Measurements from ENCODE around the gene GAS2L1. TPM values are rescaled to one million over a fixed set of nuclear protein-coding genes. Genes with fewer than 3 reads are reported as not detected.
A peak's percentile ranks its signal among the peaks of the same experiment; 100 is the strongest.

Gene GAS2L1
- total RNA-seq, 3 donors from 2014 or later = 12.2 to 19.3 (median 15.7) TPM

DNA sequence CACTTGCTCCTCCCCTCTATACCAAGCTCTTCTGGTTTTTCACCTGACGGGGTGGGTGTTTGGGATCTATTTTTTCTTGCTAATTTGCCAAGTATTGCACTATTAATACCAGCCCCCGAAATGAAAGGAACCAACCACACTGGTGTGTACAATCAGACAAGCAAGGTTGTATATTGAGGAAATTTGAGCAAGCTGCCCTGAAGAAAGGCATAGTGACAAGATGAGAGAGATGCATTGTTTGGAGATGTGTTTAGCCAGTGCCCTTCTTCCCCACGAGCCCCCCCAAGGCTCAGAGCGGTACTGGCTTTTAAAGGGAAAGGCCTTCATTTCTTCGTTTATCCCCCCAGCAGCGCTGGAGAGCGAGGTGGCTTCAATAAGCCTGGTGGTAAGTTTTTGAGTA is 15.2 kb upstream of the GAS2L1 start:
- TF ChIP-seq POLR2AphosphoS5 (IDR thresholded peaks at IDR 0.05) (no peak), POLR2A (IDR thresholded peaks at IDR 0.05) (no peak)
- TF ChIP-seq, protein P1, sequence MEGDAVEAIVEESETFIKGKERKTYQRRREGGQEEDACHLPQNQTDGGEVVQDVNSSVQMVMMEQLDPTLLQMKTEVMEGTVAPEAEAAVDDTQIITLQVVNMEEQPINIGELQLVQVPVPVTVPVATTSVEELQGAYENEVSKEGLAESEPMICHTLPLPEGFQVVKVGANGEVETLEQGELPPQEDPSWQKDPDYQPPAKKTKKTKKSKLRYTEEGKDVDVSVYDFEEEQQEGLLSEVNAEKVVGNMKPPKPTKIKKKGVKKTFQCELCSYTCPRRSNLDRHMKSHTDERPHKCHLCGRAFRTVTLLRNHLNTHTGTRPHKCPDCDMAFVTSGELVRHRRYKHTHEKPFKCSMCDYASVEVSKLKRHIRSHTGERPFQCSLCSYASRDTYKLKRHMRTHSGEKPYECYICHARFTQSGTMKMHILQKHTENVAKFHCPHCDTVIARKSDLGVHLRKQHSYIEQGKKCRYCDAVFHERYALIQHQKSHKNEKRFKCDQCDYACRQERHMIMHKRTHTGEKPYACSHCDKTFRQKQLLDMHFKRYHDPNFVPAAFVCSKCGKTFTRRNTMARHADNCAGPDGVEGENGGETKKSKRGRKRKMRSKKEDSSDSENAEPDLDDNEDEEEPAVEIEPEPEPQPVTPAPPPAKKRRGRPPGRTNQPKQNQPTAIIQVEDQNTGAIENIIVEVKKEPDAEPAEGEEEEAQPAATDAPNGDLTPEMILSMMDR (IDR thresholded peaks at IDR 0.05) = no peak
- no peak for DNase-seq (ENCODE audit: low spot score in 2 of 2)
- Histone ChIP-seq H3K9me3 (no peaks in the 10 kb centered on the region), H3K36me3 (peaks cover 2% of the 10 kb centered on the region), H3K4me3 (no peak overlapping the region), H3K27ac (no peak overlapping the region), H3K4me1 (no peaks in the 10 kb centered on the region), H3K27me3 (no peaks in the 10 kb centered on the region)
- intact Hi-C loops (cut with DNase I; ENCODE audit: low total_unique reads) = no loop called here

DNA sequence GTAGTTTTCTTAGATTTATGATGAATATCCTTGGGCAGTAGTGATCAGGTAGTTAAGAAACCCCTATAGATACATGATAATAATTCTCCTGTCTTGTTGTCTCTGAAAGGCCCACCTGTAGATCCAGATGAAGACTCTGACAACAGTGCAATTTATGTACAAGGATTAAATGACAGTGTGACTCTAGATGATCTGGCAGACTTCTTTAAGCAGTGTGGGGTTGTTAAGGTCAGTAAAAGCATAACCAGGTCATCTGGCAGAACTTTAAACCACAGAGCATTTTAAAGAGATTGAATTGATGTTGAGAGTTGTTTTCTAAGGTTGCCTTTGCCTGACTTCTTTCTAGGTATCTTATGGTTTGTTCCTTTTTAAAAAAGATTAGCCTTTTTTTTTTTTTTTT is 14.1 kb upstream of the GAS2L1 start:
- no peaks in the 10 kb centered on the region for H3K27me3 ChIP-seq
- H3K36me3 ChIP-seq = peaks cover 12% of the 10 kb centered on the region
- no peaks in the 10 kb centered on the region for H3K4me1 ChIP-seq
- H3K9me3 ChIP-seq = no peaks in the 10 kb centered on the region
- H3K27ac ChIP-seq = no peak overlapping the region
- intact Hi-C loops (cut with DNase I; ENCODE audit: low total_unique reads) = no loop called here
- DNase-seq (ENCODE audit: low spot score in 2 of 2) = no peak
- TF ChIP-seq POLR2A (IDR thresholded peaks at IDR 0.05) (no peak), POLR2AphosphoS5 (IDR thresholded peaks at IDR 0.05) (no peak)
- TF ChIP-seq, protein P1 (IDR thresholded peaks at IDR 0.05) = no peak
- H3K4me3 ChIP-seq = no peak overlapping the region

DNA sequence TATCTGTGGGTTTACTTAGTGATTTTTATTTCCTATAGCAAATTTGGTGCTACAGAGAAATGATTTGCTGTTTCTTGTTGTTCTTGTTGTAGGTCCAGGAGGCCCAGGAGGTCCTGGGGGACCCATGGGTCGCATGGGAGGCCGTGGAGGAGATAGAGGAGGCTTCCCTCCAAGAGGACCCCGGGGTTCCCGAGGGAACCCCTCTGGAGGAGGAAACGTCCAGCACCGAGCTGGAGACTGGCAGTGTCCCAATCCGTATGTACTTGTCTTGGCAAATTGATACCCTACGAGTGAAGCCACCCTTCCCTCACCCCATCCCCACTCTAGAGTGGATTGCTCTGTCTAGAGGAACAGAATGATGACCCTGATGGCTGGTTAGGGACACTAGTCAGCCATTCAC is 7.8 kb upstream of the GAS2L1 start:
- TF ChIP-seq POLR2A (IDR thresholded peaks at IDR 0.05) = no peak
- intact Hi-C loops (cut with DNase I; ENCODE audit: low total_unique reads) = no loop called here
- peak in 1 of 2 donors; percentile 2 for DNase-seq (ENCODE audit: low spot score in 2 of 2)
- H3K36me3 ChIP-seq = peaks cover 28% of the 10 kb centered on the region
- H3K4me1 ChIP-seq = peaks cover 5 to 7% of the 10 kb centered on the region in 2 donors
- no peak overlapping the region for H3K4me3 ChIP-seq
- H3K9me3 ChIP-seq = no peaks in the 10 kb centered on the region
- H3K27ac ChIP-seq = no peak overlapping the region
- H3K27me3 ChIP-seq = no peaks in the 10 kb centered on the region

DNA sequence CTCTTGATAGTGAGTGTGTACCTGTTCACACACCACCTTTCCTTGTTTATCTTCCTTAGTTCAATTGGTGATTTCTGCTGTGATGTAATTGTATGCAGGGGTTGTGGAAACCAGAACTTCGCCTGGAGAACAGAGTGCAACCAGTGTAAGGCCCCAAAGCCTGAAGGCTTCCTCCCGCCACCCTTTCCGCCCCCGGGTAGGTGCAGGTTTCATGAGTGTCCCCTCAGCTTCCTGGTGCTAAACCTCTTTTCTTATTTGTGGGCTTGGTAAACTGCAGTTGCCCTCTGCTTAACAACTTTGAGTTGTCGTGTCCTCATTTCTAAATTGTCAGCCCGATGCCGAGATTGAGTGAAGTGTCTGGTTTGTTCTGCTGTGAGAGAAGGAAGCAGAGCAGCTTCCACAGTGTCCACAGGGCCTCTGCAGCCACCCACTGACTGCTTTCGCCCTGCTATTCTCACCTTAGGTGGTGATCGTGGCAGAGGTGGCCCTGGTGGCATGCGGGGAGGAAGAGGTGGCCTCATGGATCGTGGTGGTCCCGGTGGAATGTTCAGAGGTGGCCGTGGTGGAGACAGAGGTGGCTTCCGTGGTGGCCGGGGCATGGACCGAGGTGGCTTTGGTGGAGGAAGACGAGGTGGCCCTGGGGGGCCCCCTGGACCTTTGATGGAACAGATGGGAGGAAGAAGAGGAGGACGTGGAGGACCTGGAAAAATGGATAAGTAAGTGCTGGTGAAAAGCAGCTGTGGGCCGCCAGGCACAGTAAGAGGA is 7.1 kb upstream of the GAS2L1 start:
- intact Hi-C loops (cut with DNase I; ENCODE audit: low total_unique reads) = no loop called here
- Histone ChIP-seq H3K27ac (no peak overlapping the region), H3K27me3 (no peaks in the 10 kb centered on the region), H3K4me3 (no peak overlapping the region), H3K4me1 (peaks cover 5 to 7% of the 10 kb centered on the region in 2 donors), H3K9me3 (no peaks in the 10 kb centered on the region), H3K36me3 (peaks cover 28% of the 10 kb centered on the region)
- DNase-seq (ENCODE audit: low spot score in 2 of 2) = peak in 1 of 2 donors; percentile 3
- TF ChIP-seq, protein P1 (IDR thresholded peaks at IDR 0.05) = no peak
- TF ChIP-seq POLR2A (IDR thresholded peaks at IDR 0.05) = no peak
- no peak for TF ChIP-seq POLR2AphosphoS5 (IDR thresholded peaks at IDR 0.05)

DNA sequence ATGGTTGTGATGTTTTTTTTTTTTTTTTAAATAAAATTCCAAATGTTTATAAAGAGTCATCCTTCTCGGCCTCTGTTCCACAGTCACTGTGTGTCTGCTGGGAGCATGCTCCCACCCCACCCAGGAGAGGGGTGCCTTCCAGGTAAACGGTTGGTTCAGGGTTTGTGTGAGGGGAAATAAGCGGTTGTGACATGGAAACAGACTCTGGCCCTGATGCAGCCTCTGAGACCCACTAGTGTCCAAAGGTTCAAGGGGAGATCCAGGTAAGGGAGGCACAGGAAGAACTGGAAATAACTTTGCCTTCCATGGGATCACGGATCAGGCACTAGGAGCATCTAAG is 6.0 kb upstream of the GAS2L1 start:
- H3K27ac ChIP-seq = no peak overlapping the region
- peaks cover 5 to 7% of the 10 kb centered on the region in 2 donors for H3K4me1 ChIP-seq
- intact Hi-C loops (cut with DNase I; ENCODE audit: low total_unique reads) = no loop called here
- peak in 1 of 2 donors; percentile 11 for DNase-seq (ENCODE audit: low spot score in 2 of 2)
- no peak overlapping the region for H3K4me3 ChIP-seq
- H3K9me3 ChIP-seq = no peaks in the 10 kb centered on the region
- peaks cover 28% of the 10 kb centered on the region for H3K36me3 ChIP-seq
- no peaks in the 10 kb centered on the region for H3K27me3 ChIP-seq
- TF ChIP-seq, protein P1 (IDR thresholded peaks at IDR 0.05) = no peak
- no peak for TF ChIP-seq POLR2AphosphoS5 (IDR thresholded peaks at IDR 0.05)
- TF ChIP-seq POLR2A (IDR thresholded peaks at IDR 0.05) = no peak
